Purkinje cell (primary cell): Measurements from ENCODE around the gene ISCA2. TPM values are rescaled to one million over a fixed set of nuclear protein-coding genes. Genes with fewer than 3 reads are reported as not detected.

Experiments
- polyA plus RNA-seq: library from polyadenylated mRNA; unstranded; fragments of >200 nt; fragmentation: Nextera tagmentation; gene quantifications from 2 replicates; pipeline ENCODE4 v1.2.1, GENCODE V29; 2014

ISCA2 gene
- 19.1 and 54.8 TPM in 2 replicates for polyA plus RNA-seq

GRCh38 chr14:74493343-74494261 lies at the start of gene ISCA2:
Gene ISCA2, plus strand, starts transcription at chr14:74493765. Its CDS starts 10 bp downstream, at chr14:74493775.

DNA sequence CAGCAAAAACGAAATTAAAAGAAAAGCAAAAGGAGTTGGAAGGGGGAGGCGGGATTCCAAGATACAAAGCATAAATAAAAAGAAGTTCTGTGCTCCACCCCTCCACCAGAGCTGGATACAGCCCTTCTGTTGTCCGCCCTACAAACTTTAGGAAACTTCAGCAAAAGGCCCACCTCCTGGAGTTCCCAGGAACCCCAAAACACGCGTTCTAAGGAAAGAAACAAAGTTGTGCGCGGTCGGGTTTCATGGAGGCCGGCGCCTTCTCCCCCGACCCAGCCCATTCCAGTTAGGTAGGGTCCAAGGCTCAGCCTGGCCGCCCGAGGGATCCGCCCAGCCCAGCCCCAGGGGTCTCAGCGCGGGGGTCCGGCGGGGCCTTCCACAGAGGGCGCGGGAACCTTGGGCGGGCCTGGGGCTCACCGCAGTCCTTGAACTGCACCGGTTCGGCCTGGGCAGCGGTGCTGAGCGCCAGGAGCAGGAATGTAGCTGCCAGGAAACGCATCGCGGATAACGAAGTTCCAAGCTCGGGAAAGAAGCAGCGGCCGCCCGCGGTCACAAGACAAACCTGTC lies 706 bp upstream of the ISCA2 start, which contains the start of gene NPC2:
TSS of gene NPC2 (minus strand) at position 530 of the 567 bp plus-strand sequence. CDS start at position 499, 31 bp downstream.

Other genes starting within 250 kb of the ISCA2 start
- 0.91 and 7.6 TPM in 2 replicates for gene ABCD4, start 190.8 kb upstream of the ISCA2 start, polyA plus RNA-seq
- not detected in 2 replicates for gene VRTN, start 145.3 kb upstream of the ISCA2 start, polyA plus RNA-seq
- not detected in 2 replicates for gene SYNDIG1L, start 67.6 kb upstream of the ISCA2 start, polyA plus RNA-seq
- 81.6 and 104 TPM in 2 replicates for gene NPC2, start 460 bp upstream of the ISCA2 start, polyA plus RNA-seq
- 0.46 and 0.65 TPM in 2 replicates for gene LTBP2, start 118.5 kb downstream of the ISCA2 start, polyA plus RNA-seq
- 13.5 and 16.1 TPM in 2 replicates for gene AREL1, start 219.3 kb downstream of the ISCA2 start, polyA plus RNA-seq
- 5.8 and 10.7 TPM in 2 replicates for gene FCF1, start 219.4 kb downstream of the ISCA2 start, polyA plus RNA-seq